ENCODE data around the gene ADAMTS3.
"Not testable (repeated sequence)": the region's sequence is repeated elsewhere in the genome, so short reads cannot be mapped to it uniquely, and the experiment has no call there.

Gene ADAMTS3

DNA sequence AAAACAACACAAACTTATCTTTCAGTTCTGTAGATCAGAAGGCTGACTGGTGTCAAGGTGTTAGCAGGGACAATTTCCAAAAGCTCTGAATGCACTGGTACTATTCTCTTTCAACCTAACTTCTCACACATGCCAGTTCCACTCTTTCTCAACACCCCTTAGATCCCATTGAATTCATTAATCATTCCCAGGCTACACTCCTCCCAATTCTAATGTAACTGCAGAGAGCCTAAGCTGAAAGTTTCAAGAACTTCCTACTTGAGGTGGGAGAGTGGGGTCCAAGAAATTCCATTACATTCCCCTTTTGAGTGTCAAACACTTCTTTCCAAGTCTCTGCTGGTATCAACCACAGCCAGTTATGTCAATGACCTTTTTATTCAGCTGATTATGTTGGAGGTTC, 142.0 kb downstream of the ADAMTS3 start:
- Histone ChIP-seq H3K4me3 (ENCODE audit: low read depth, low read length) (no peak overlapping the region), H3K4me1 (ENCODE audit: control insufficient read depth, insufficient read depth, low read length) (peaks cover 4% of the 10 kb centered on the region; the same call in 1 of the 2 replicates), H3K9me3 (ENCODE audit: control insufficient read depth, insufficient read depth, low read depth, low read length) (no peaks in the 10 kb centered on the region), H3K36me3 (ENCODE audit: control insufficient read depth in 2 of 2, insufficient read depth in 1 of 2, low read length in 2 of 2) (no peaks in the 10 kb centered on the region), H3K27ac (ENCODE audit: extremely low read depth, low read depth, low read length) (no peak overlapping the region)
- ChIA-PET CTCF (no interaction called here), POLR2A (no interaction called here)
- TF ChIP-seq ZEB2 (tag by site-specific recombination; IDR thresholded peaks at IDR 0.05) (no peak), ZNF473 (tag by site-specific recombination; IDR thresholded peaks at IDR 0.05) (no peak), ZBTB8A (tag by site-specific recombination; IDR thresholded peaks at IDR 0.05) (no peak), ZNF670 (tag by site-specific recombination; IDR thresholded peaks at IDR 0.05; ENCODE audit: low read depth) (no peak), ZNF510 (tag by site-specific recombination; IDR thresholded peaks at IDR 0.05; ENCODE audit: insufficient replicate concordance) (no peak), ZNF140 (tag by site-specific recombination; IDR thresholded peaks at IDR 0.05) (no peak)
- TF ChIP-seq, protein P1, sequence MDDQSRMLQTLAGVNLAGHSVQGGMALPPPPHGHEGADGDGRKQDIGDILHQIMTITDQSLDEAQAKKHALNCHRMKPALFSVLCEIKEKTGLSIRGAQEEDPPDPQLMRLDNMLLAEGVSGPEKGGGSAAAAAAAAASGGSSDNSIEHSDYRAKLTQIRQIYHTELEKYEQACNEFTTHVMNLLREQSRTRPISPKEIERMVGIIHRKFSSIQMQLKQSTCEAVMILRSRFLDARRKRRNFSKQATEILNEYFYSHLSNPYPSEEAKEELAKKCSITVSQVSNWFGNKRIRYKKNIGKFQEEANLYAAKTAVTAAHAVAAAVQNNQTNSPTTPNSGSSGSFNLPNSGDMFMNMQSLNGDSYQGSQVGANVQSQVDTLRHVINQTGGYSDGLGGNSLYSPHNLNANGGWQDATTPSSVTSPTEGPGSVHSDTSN (CRISPR knock-in tag; IDR thresholded peaks at IDR 0.05), result no peak

DNA sequence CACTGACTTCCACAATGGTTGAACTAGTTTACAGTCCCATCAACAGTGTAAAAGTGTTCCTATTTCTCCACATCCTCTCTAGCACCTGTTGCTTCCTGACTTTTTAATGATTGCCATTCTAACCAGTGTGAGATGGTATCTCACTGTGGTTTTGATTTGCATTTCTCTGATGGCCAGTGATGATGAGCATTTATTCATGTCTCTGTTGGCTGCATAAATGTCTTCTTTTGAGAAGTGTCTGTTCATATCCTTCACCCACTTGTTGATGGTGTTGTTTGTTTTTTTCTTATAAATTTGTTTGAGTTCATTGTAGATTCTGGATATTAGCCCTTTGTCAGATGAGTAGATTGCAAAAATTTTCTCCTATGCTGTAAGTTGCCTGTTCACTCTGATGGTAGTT, 143.1 kb downstream of the ADAMTS3 start:
- H3K27ac ChIP-seq (ENCODE audit: extremely low read depth, low read depth, low read length); H3K4me1 ChIP-seq (ENCODE audit: control insufficient read depth, insufficient read depth, low read length); CTCF ChIA-PET: not testable (repeated sequence)

DNA sequence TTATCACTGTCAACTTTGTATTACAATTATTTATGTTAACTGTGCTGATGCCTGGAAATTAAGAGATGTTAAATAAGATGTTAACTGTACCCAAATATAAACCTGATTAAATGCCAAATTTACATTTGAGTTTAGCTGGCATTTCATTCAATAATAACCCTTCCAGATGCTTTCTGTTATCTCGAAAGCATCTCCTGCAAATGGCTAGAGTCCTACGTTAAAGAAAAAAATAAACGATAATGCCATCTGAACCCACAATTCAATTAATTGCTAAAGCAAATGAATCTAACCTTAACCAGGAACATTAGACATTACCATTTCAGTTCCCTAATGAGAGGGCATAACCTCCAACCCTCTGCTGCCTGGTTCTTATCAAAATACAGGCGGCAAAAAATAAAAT, 145.0 kb downstream of the ADAMTS3 start:
- no peaks in the 10 kb centered on the region for H3K9me3 ChIP-seq (ENCODE audit: control insufficient read depth, insufficient read depth, low read depth, low read length)
- CTCF ChIA-PET, result no interaction called here

More for the DNA sequence above, 143.1 kb downstream of the ADAMTS3 start:
- TF ChIP-seq SCRT1 (tag by site-specific recombination; IDR thresholded peaks at IDR 0.05; ENCODE audit: borderline replicate concordance) (peak; percentile 91), SCRT2 (tag by site-specific recombination; IDR thresholded peaks at IDR 0.05) (peak; percentile 91)
- H3K4me3 ChIP-seq (ENCODE audit: low read depth, low read length); POLR2A ChIA-PET; H3K36me3 ChIP-seq (ENCODE audit: control insufficient read depth in 2 of 2, insufficient read depth in 1 of 2, low read length in 2 of 2); H3K9me3 ChIP-seq (ENCODE audit: control insufficient read depth, insufficient read depth, low read depth, low read length): not testable (repeated sequence)

DNA sequence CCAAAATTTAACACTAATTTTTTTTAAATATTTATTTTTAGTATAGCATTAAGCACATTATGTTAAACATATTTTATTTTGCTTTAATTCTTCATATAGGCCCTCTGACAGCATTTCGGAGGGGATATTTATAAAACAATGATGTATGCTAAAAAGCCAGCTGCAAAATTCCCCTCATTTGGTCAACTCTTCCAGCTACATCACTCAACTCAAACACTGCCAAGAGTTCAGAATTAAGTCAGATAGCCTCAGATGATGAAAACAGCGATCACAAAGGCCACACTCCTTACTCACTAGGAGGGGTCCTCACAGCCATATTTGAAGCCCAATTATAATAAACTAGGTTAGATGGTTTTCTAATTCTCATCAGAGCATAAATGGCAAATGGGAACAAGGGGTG, 146.6 kb downstream of the ADAMTS3 start:
- Histone ChIP-seq H3K36me3 (ENCODE audit: control insufficient read depth in 2 of 2, insufficient read depth in 1 of 2, low read length in 2 of 2) (no peaks in the 10 kb centered on the region), H3K9me3 (ENCODE audit: control insufficient read depth, insufficient read depth, low read depth, low read length) (no peaks in the 10 kb centered on the region), H3K4me1 (ENCODE audit: control insufficient read depth, insufficient read depth, low read length) (peaks cover 5% of the 10 kb centered on the region), H3K27ac (ENCODE audit: extremely low read depth, low read depth, low read length) (no peak overlapping the region), H3K4me3 (ENCODE audit: low read depth, low read length) (no peak overlapping the region)
- TF ChIP-seq REPIN1 (tag by site-specific recombination; IDR thresholded peaks at IDR 0.05; ENCODE audit: low read depth) (no peak), PRDM1 (tag by site-specific recombination; IDR thresholded peaks at IDR 0.05) (no peak), ZBTB1 (tag by site-specific recombination; IDR thresholded peaks at IDR 0.05) (no peak), ZFP41 (tag by site-specific recombination; IDR thresholded peaks at IDR 0.05; ENCODE audit: borderline replicate concordance) (no peak), ZNF214 (tag by site-specific recombination; IDR thresholded peaks at IDR 0.05; ENCODE audit: borderline replicate concordance) (no peak), ZNF19 (tag by site-specific recombination; IDR thresholded peaks at IDR 0.05; ENCODE audit: low read depth) (no peak), ZNF658 (tag by site-specific recombination; IDR thresholded peaks at IDR 0.05) (no peak), SETDB1 (IDR thresholded peaks at IDR 0.05; ENCODE audit: insufficient read length, low read length) (no peak), ZNF416 (tag by site-specific recombination; IDR thresholded peaks at IDR 0.05) (no peak), ZBTB17 (tag by site-specific recombination; IDR thresholded peaks at IDR 0.05) (no peak)
- TF ChIP-seq, protein P2, sequence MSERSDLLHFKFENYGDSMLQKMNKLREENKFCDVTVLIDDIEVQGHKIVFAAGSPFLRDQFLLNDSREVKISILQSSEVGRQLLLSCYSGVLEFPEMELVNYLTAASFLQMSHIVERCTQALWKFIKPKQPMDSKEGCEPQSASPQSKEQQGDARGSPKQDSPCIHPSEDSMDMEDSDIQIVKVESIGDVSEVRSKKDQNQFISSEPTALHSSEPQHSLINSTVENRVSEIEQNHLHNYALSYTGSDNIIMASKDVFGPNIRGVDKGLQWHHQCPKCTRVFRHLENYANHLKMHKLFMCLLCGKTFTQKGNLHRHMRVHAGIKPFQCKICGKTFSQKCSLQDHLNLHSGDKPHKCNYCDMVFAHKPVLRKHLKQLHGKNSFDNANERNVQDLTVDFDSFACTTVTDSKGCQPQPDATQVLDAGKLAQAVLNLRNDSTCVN (tag by site-specific recombination; optimal IDR thresholded peaks at IDR 0.05), result no peak
- TF ChIP-seq, protein P3, sequence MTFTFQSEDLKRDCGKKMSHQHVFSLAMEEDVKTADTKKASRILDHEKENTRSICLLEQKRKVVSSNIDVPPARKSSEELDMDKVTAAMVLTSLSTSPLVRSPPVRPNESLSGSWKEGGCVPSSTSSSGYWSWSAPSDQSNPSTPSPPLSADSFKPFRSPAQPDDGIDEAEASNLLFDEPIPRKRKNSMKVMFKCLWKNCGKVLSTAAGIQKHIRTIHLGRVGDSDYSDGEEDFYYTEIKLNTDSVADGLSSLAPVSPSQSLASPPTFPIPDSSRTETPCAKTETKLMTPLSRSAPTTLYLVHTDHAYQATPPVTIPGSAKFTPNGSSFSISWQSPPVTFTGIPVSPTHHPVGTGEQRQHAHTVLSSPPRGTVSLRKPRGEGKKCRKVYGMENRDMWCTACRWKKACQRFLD (tag by site-specific recombination; IDR thresholded peaks at IDR 0.05), result no peak
- POLR2A ChIA-PET, result no interaction called here
- CTCF ChIA-PET, result no interaction called here

More for the DNA sequence above, 145.0 kb downstream of the ADAMTS3 start:
- Histone ChIP-seq H3K4me3 (ENCODE audit: low read depth, low read length) (no peak overlapping the region), H3K27ac (ENCODE audit: extremely low read depth, low read depth, low read length) (no peak overlapping the region), H3K4me1 (ENCODE audit: control insufficient read depth, insufficient read depth, low read length) (no peaks in the 10 kb centered on the region), H3K36me3 (ENCODE audit: control insufficient read depth in 2 of 2, insufficient read depth in 1 of 2, low read length in 2 of 2) (no peaks in the 10 kb centered on the region)
- no peak for TF ChIP-seq ZNF266 (tag by site-specific recombination; IDR thresholded peaks at IDR 0.05; ENCODE audit: low read depth)
- no peak for TF ChIP-seq PRDM1 (tag by site-specific recombination; IDR thresholded peaks at IDR 0.05)
- no peak for TF ChIP-seq ZNF416 (tag by site-specific recombination; IDR thresholded peaks at IDR 0.05)
- TF ChIP-seq ZNF169 (tag by site-specific recombination; IDR thresholded peaks at IDR 0.05), result no peak
- TF ChIP-seq GFI1B (tag by site-specific recombination; IDR thresholded peaks at IDR 0.05), result no peak
- no peak for TF ChIP-seq ZFP3 (tag by site-specific recombination; IDR thresholded peaks at IDR 0.05; ENCODE audit: low read depth)
- no peak for TF ChIP-seq ZNF785 (tag by site-specific recombination; IDR thresholded peaks at IDR 0.05)
- TF ChIP-seq SP3 (tag by site-specific recombination; IDR thresholded peaks at IDR 0.05), result no peak
- no peak for TF ChIP-seq ZNF133 (tag by site-specific recombination; IDR thresholded peaks at IDR 0.05)
- TF ChIP-seq ZNF776 (tag by site-specific recombination; IDR thresholded peaks at IDR 0.05; ENCODE audit: borderline replicate concordance), result no peak
- TF ChIP-seq ZNF529 (tag by site-specific recombination; IDR thresholded peaks at IDR 0.05; ENCODE audit: insufficient replicate concordance), result no peak
- TF ChIP-seq ZNF548 (tag by site-specific recombination; IDR thresholded peaks at IDR 0.05), result no peak
- no peak for TF ChIP-seq ZNF214 (tag by site-specific recombination; IDR thresholded peaks at IDR 0.05; ENCODE audit: borderline replicate concordance)
- no peak for TF ChIP-seq ZNF426 (tag by site-specific recombination; IDR thresholded peaks at IDR 0.05)
- no peak for TF ChIP-seq ZNF510 (tag by site-specific recombination; IDR thresholded peaks at IDR 0.05; ENCODE audit: insufficient replicate concordance)
- TF ChIP-seq ZNF48 (tag by site-specific recombination; IDR thresholded peaks at IDR 0.05), result no peak
- TF ChIP-seq ZNF571 (tag by site-specific recombination; IDR thresholded peaks at IDR 0.05), result no peak
- POLR2A ChIA-PET, result no interaction called here

Data from HEK293 (cell line).